ENCODE data around the gene SEPTIN6.

The SEPTIN6 gene

GRCh38 chrX:119648421-119648775 is 44.6 kb downstream of the SEPTIN6 start:
- DNase-seq (ENCODE audit: low spot score), result no peak

- DNase-seq (ENCODE audit: low spot score), result peak; percentile 44
Measured at GRCh38 chrX:119647552-119648420, 45.2 kb downstream of the SEPTIN6 start.

- DNase-seq (ENCODE audit: low spot score), result no peak
Measured at GRCh38 chrX:119647089-119647488, 45.9 kb downstream of the SEPTIN6 start.

GRCh38 chrX:119646515-119646914 is 46.5 kb downstream of the SEPTIN6 start:
- no peak for DNase-seq (ENCODE audit: low spot score)

- DNase-seq (ENCODE audit: low spot score), result no peak
Measured at GRCh38 chrX:119643696-119644095, 49.3 kb downstream of the SEPTIN6 start.
